Testis (tissue), 3 donors: ENCODE data around the gene WDR12. TPM values are rescaled to one million over a fixed set of nuclear protein-coding genes. Genes with fewer than 3 reads are reported as not detected.
"Not testable (repeated sequence)": the region's sequence is repeated elsewhere in the genome, so short reads cannot be mapped to it uniquely, and the experiment has no call there.

Experiments used
- DNase-seq: peaks from one replicate; pipeline ENCODE4 v3.0.0-alpha.2; 2019
- H3K27ac ChIP-seq, 2 donors: fragments of 200-600 bp; sonication (generic); one replicate each; pipeline ENCODE4 v1.5.1; 2019
- H3K27me3 ChIP-seq: fragments of 200-600 bp; sonication (generic); one replicate; pipeline ENCODE4 v1.5.1; 2019
- H3K36me3 ChIP-seq: fragments of 200-600 bp; sonication (generic); one replicate; pipeline ENCODE4 v1.5.1; 2017; ENCODE audit warnings: low read depth; ENCODE audit errors: missing control alignments
- H3K4me1 ChIP-seq: fragments of 200-600 bp; sonication (generic); one replicate; pipeline ENCODE4 v1.5.1; 2019
- H3K4me3 ChIP-seq, 2 donors: fragments of 200-600 bp; sonication (generic); one replicate each; pipeline ENCODE4 v1.5.1; 2017 to 2019
- H3K9me3 ChIP-seq: fragments of 200-600 bp; sonication (generic); one replicate; pipeline ENCODE4 v1.5.1; 2017
- CTCF ChIP-seq, 3 experiments: fragments of 450-650 bp in 2 of 3; fragments of 200-600 bp in 1 of 3; sonication (generic) in 1 of 3; IDR thresholded peaks; one replicate each; pipeline ENCODE4 v1.5.1; 2016 to 2019; ENCODE audit warnings: antibody characterized with exemption in 3 of 3, mild to moderate bottlenecking in 2 of 3, moderate library complexity in 1 of 3
- POLR2A ChIP-seq: fragments of 450-650 bp; IDR thresholded peaks from one replicate; pipeline ENCODE4 v1.6.1; 2017; ENCODE audit warnings: antibody characterized with exemption, mild to moderate bottlenecking, moderate library complexity
- WGBS, 2 donors: methylation state at CpG; one replicate each; pipeline ENCODE4 v1.1.5; 2018; 5-methylcytosine and 5-hydroxymethylcytosine counted together
- intact Hi-C: fragments of 100-400 bp; cut with DNase I; formaldehyde crosslinking; loops from one replicate; pipeline ENCODE4 v1.15.1; 2023; ENCODE audit warnings: low total_unique reads
- polyA plus RNA-seq: library from polyadenylated mRNA; stranded (reverse); fragments of 350-450 nt; fragmentation: Illumina TruSeq; extraction: RNeasy Lipid Tissue Mini Kit (QIAGEN cat#74804); gene quantifications from one replicate; pipeline ENCODE4 v1.2.3, GENCODE V29; 2014; ENCODE audit warnings: low read depth, low replicate concordance; ENCODE audit not compliant: insufficient read depth
- total RNA-seq, 2 donors: library from RNA; depleted of rRNA; stranded (reverse); fragments of >200 nt; gene quantifications; one replicate each; pipeline ENCODE4 v1.2.3, GENCODE V29; 2016

The WDR12 gene
- total and polyA plus RNA-seq, 3 donors from 2014 or later: 17.1 to 64.7 (median 17.2) TPM

GRCh38 chr2:202911203-202911511 lies 316 bp downstream of the WDR12 start:
- Histone ChIP-seq H3K36me3 (no peaks in the 10 kb centered on the region), H3K4me1 (peaks cover 17% of the 10 kb centered on the region), H3K9me3 (no peaks in the 10 kb centered on the region), H3K27ac (peak overlapping the region; percentile 86 to 89), H3K4me3 (peak overlapping the region; percentile 66 to 75), H3K27me3 (no peaks in the 10 kb centered on the region)
- DNase-seq: no peak
- WGBS, 2 donors: 0% methylated on average over 8 of the region's 8 CpGs
- intact Hi-C loops: no loop called here
- TF ChIP-seq POLR2A: no peak
- TF ChIP-seq CTCF (IDR thresholded peaks at IDR 0.05): no peak

GRCh38 chr2:202910698-202911097 lies 775 bp downstream of the WDR12 start:
- H3K27me3 ChIP-seq: no peaks in the 10 kb centered on the region
- H3K9me3 ChIP-seq: no peaks in the 10 kb centered on the region
- H3K27ac ChIP-seq: peak overlapping the region in 1 of 2 donors; percentile 89
- peak overlapping the region; percentile 66 to 75 for H3K4me3 ChIP-seq
- TF ChIP-seq CTCF (IDR thresholded peaks at IDR 0.05): no peak
- intact Hi-C loops: no loop called here
- 7 to 9% methylated on average over 3 of the region's 3 CpGs for WGBS, 2 donors
- DNase-seq: no peak
- H3K36me3 ChIP-seq: no peaks in the 10 kb centered on the region
- H3K4me1 ChIP-seq: peaks cover 17% of the 10 kb centered on the region

GRCh38 chr2:202910250-202910649 lies 1.2 kb downstream of the WDR12 start:
- DNase-seq, intact Hi-C loops, H3K36me3 ChIP-seq, H3K27ac ChIP-seq, H3K9me3 ChIP-seq, H3K27me3 ChIP-seq: not testable (repeated sequence)
- Histone ChIP-seq H3K4me1 (peaks cover 17% of the 10 kb centered on the region), H3K4me3 (peak overlapping the region; percentile 66 to 75)
- whole genome bisulfite sequencing, 2 donors: 68 to 69% methylated on average over 5 of the region's 5 CpGs

- TF ChIP-seq CTCF (IDR thresholded peaks at IDR 0.05) (no peak), POLR2A (no peak)
- Histone ChIP-seq H3K4me3 (no peak overlapping the region), H3K27ac (no peak overlapping the region), H3K9me3 (no peaks in the 10 kb centered on the region), H3K27me3 (no peaks in the 10 kb centered on the region), H3K4me1 (peaks cover 17% of the 10 kb centered on the region), H3K36me3 (no peaks in the 10 kb centered on the region)
- intact Hi-C loops: no loop called here
- no peak for DNase-seq
- 72 to 73% methylated on average over 6 of the region's 6 CpGs for WGBS, 2 donors
Observed at GRCh38 chr2:202909394-202910192, 1.9 kb downstream of the WDR12 start.

- Histone ChIP-seq H3K4me3 (no peak overlapping the region), H3K27me3 (no peaks in the 10 kb centered on the region), H3K36me3 (no peaks in the 10 kb centered on the region), H3K9me3 (no peaks in the 10 kb centered on the region), H3K4me1 (peaks cover 17% of the 10 kb centered on the region), H3K27ac (no peak overlapping the region)
- 70 to 78% methylated on average over 5 of the region's 5 CpGs for WGBS, 2 donors
- TF ChIP-seq POLR2A (no peak), CTCF (IDR thresholded peaks at IDR 0.05) (no peak)
- intact Hi-C loops: no loop called here
- DNase-seq: no peak
Observed at GRCh38 chr2:202908186-202908585, 3.3 kb downstream of the WDR12 start.

- H3K4me1 ChIP-seq: peaks cover 12% of the 10 kb centered on the region
- H3K9me3 ChIP-seq, H3K27me3 ChIP-seq, intact Hi-C loops, H3K36me3 ChIP-seq, H3K27ac ChIP-seq, DNase-seq, H3K4me3 ChIP-seq: not testable (repeated sequence)
Observed at GRCh38 chr2:202905507-202905906, 6.0 kb downstream of the WDR12 start.
